Measurements from ENCODE around the gene CDC73.
"Not testable (repeated sequence)": the region's sequence is repeated elsewhere in the genome, so short reads cannot be mapped to it uniquely, and the experiment has no call there.

CDC73 gene

GRCh38 chr1:193234530-193234929 lies 112.7 kb downstream of the CDC73 start:
- no peak for DNase-seq (ENCODE audit: low read depth)

DNA sequence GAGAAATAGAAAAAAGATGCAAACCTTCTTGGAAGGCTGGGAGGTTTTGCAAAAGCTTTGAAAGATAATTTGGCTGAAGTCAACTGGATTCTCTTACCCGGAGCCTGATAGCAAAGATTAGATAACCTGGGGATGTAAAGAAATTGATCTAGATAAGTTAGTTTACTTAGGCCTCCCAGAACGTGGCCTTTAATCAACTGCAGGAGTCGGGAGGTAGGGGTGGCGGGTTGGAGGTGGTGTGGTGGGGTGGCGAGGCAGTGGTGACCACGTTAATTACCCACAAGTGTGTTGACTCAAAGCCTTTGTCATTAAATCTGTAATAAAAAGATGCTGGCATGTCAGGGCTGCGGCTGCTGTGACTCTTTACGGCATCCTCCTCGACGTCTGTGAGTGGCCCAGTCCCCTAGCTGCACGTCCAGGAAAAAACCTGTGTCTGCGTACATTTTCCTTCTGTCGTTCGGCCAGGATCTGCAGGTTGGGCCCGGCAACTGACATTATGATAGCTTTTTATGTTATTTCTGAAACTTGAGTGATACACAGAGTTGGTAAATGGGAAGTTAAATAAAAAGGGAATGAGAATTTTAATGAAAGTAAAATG lies 115.6 kb downstream of the CDC73 start:
- no peak for DNase-seq (ENCODE audit: low read depth)

GRCh38 chr1:193240609-193241008 lies 118.8 kb downstream of the CDC73 start:
- DNase-seq (ENCODE audit: low read depth): no peak

GRCh38 chr1:193241132-193241827 lies 119.4 kb downstream of the CDC73 start:
- no peak for DNase-seq (ENCODE audit: low read depth)

DNA sequence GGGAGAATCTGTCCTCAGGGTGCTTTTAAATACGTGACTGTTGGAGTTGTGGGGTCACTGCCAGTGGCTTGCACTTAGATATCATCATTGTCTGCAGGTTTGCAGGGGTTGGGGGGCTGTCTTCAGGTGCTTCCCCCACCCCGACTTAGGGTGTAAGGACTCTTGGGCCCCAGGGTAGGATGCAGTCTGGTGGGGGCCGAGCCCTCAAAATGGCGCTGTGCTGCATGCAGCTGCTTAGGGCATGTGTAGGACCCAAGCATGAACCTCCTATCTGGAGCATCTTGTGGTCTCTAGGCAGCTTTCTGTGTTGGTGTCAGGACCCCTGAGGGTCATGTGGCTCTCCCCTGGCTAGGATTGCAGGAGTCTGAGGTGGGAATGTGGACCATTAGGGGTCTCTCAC lies 120.2 kb downstream of the CDC73 start:
- no peak for DNase-seq (ENCODE audit: low read depth)

GRCh38 chr1:193249187-193249586 lies 127.4 kb downstream of the CDC73 start:
- no peak for DNase-seq (ENCODE audit: low read depth)

DNA sequence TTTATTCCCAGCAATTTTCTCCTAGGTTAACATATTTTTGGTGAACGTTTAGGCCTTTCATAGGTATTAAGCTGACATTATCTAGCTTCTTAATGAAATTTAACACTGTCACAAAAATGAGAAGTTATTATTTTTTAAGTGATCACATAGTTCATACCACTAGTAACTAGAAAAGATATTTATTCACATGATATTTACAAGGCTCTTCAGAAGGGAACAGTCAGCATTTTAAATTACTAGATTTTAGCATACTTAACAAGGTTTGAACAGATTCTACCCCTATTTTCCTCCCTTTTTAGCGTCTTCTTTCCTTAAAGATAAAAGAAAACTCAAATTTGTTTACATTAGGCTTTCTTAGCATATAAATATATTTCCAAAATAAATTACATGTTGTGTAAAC lies 130.1 kb downstream of the CDC73 start:
- DNase-seq (ENCODE audit: low read depth): no peak

DNA sequence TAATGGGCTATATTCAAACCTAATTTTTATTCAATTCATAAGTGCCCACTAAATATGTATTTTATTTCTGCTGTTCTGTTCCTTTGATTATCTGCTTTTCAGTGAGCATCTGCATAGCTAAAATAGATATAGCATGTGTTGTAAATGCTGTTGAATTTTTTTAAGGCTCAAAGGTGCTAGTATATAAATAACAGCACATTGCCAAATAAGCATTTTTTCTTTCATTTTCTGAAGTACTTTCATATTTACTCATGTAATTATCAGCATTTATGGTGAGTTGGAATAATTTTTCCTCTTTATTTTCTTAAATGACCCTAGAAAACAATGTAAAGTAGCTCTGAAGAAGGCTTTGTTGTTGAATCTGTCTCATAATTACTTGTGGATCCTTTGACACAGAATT lies 134.2 kb downstream of the CDC73 start:
- DNase-seq (ENCODE audit: low read depth): no peak

DNA sequence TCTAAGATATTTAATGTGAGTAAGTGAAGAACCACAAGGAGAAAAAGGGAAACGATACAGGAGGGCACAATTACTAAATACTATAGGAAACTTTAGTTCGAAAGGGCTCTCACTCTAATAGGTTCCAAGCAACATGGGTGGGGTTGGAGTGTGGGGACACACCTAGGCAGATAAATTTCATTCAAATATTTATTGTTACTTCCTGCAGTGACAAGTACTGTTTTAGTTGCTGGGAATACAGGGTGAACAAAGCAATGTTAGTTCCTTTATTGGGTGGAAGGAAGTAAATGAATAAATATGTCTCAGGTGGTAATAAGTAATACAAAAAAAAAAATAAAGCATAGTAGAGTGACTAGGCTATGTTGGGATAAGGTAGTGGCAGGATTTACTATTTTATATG lies 137.8 kb downstream of the CDC73 start:
- no peak for DNase-seq (ENCODE audit: low read depth)

GRCh38 chr1:193260056-193260745 lies 138.4 kb downstream of the CDC73 start:
- DNase-seq (ENCODE audit: low read depth): no peak

DNA sequence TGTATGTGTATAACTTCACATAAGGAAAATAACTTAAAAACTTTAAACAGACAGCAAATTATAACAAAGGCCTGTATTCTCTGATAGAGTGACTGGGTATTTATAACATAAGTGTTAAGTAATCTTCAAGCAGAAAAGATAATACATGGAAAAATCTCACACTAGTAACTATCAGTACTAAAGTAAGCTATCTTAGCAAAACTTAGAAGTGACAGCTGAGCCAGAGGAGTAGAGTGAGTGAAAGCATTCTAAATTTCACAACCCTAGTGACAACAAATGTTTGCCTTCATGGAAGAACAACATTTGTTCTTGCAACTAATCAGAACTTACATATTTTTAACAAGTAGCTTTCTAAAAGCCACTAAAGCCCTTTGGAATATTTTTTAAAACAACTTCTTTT lies 139.1 kb downstream of the CDC73 start:
- DNase-seq (ENCODE audit: low read depth): no peak

DNA sequence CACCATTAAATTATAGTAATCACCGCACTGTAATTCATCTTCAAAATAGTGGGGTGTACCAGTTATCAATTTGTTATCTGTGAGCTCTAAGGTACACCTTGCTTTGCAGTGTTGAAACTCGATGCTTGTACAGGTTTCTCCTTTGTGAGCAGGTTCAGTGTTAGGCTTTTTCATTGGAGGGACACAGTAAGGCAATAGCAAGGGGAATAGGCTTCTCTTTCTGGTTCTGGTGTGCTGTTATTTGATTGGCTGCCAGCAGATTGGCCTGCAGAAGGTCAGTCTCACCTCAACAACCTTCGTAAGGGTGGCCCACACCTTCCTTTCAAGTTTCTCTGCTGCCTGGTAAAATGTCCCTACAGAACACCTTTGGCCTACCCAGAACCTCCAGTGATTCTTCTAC lies 140.8 kb downstream of the CDC73 start:
- DNase-seq (ENCODE audit: low read depth): no peak

DNA sequence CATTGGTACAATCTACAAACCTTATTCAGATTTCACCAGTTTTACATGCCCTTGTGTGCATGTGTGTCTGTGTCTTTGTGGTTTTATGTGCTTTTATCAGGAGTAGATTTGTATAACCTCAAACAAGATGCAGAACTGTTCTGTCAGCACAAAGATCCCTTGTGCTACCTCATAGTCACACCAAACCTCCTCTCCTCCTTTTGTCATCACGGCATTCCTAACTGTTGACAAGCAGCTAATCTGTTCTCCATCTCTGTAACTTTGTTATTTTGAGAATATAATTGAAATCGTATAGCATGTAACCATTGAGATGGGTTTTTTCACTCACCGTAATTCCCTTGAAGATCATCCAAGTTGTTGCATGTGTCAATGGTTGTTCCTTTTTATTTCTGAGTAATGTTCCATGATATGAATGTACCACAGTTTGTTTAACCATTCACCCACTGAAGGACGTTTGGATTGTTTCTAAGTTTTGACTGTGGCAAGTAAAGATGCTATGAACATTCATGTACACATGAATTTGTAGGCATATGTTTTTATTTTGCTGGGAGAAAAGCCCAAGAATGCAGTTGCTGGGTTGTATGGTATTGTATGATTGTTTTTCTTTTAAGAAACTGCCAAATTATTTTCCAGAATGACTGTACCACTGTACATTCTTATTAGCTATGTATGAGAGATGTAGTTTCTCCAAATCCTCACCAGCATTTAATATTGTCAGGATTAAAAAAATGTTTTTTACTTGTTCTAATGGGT lies 142.7 kb downstream of the CDC73 start:
- DNase-seq (ENCODE audit: low read depth): no peak

GRCh38 chr1:193265716-193266115 lies 143.9 kb downstream of the CDC73 start:
- DNase-seq (ENCODE audit: low read depth): no peak

DNA sequence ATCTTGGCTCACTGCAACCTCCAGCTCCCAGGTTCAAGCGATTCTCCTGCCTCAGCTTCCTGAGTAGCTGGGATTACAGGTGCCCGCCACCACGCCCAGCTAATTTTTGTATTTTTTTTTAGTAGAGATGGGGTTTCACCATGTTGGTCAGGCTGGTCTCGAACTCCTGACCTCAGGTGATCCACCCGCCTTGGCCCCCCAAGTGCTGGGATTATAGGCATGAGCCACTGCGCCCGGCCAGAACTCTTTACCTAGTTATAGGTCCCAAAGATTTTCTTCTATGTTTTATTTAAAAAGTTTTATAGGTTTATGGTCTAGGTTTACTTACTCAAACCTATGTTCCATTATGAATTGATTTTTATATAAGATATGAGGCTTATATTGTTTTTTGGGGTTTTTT lies 145.0 kb downstream of the CDC73 start:
- DNase-seq (ENCODE audit: low read depth): not testable (repeated sequence)

- DNase-seq (ENCODE audit: low read depth): no peak
Measured at GRCh38 chr1:193270996-193271395, 149.2 kb downstream of the CDC73 start.

DNA sequence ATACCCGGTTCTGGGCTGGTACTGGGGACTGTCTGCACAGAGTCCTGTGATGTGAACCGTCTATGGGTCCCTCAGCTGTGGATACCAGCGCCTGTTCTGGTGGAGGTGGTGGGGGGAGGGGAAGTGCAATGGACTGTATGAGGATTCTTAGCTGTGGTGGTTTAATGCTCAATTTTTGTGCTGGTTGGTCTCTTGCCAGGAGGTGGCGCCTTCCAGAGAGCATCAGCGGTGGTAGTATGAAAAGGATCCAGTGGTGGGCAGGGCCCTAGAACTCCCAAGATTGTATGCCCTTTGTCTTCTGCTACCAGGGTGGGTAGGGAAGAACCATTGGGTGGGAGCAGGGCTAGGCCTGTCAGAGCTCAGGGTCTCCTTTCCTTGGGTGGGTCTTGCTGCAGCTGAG lies 153.9 kb downstream of the CDC73 start:
- no peak for DNase-seq (ENCODE audit: low read depth)

DNA sequence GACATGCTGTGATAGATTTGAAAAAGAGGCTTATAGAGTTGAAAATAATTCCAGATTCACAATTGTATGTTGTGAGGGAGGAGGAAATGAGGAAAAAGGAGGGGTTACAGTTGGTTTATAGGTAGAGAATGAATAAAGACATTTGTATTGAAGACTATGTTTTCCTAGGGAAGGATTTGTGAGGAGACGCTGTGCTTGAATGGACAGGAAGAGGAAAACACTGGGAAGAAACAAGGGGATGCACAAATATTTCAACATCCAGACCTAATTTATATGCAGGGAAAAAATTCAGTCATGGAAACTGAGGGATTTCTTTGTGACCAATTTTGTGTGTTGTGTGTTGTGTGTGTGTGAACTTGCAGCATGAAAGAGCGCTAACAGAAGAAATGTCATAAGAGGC lies 157.1 kb downstream of the CDC73 start:
- DNase-seq (ENCODE audit: low read depth): no peak

DNA sequence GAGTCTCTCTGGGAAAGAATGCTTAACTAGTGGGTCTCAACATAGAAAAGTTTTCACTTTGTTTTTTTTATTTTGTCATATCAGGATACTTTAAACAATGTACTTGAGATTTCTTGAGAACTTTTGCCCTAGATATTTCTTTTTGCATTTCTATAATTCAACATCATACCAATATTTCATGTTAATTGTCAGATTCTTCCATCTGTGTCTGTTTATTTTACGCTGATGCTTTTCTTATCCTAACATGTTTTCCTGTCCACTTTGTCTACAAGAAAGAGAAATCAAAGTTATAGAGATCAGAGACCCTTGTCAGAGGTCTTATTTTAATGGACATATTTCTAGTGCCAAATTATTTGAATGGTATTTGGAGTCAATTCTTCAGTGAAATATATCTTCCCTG lies 160.1 kb downstream of the CDC73 start:
- no peak for DNase-seq (ENCODE audit: low read depth)

DNA sequence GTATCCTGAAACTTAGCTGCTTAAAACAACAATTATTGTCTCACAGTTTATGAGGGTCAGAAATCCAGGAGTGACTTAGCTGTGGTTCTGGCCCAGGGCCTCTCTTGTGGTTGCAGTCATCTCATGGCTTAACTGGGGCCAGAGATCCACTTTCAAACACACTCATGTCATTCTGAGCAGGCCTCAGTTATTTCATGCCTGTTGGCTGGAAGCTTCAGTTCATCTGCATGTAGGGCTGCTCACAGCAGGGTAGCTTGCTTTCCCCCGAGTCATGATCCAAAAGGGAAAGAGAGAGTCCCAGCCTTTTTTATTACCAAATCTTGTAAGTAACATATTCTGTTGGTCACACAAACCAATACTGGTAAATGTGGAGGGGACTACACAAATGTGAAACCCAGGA lies 161.2 kb downstream of the CDC73 start:
- no peak for DNase-seq (ENCODE audit: low read depth)

GRCh38 chr1:193284219-193284618 lies 162.4 kb downstream of the CDC73 start:
- no peak for DNase-seq (ENCODE audit: low read depth)

DNA sequence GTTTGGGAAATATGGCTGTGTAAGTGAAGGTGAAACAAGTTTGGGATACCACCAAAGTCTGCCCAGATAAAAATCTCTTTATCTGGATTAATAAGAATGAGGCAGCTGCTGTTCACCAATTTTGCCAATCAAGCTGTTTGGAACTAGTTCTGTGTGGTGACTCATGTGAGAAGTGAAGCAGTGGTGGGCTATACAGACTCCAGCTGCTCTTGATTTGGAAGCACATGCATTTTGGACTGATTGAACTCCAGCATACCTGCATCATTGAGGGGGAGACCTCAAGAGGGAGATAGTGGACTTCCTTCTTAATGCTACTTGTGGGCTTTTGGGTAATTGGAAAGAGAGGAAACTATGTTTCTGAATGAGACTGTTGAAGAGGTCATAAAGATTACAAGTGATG lies 163.8 kb downstream of the CDC73 start:
- no peak for DNase-seq (ENCODE audit: low read depth)

DNA sequence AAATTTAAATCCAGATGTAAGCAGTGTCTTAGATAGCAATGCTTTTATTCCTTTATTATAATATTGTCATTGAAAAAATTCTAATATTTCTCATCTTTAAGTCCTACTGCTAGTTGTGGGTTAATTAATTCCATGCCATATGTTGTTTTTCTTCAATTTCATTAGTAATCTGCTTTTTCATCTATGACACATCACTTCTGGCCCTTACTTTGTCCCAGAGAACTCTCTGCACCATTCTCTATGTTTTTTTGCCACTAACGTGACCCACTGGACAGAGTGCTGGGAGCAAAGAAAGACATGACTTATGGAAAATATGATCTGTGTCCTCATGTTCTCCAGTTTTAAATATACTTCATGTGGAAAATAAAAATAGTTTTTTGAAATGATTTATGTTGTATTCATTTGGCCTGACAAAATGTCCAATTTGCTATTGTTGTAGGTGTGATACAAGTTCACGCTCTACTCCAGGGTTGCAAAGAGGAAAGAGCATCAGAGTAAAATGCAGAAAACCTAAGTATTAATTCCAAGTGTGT lies 166.8 kb downstream of the CDC73 start:
- not testable (repeated sequence) for DNase-seq (ENCODE audit: low read depth)

All from activated gamma-delta T cell treated with anti-CD3 and anti-CD28 coated beads, Interleukin-2, amount 50 U/mL, for 16 hours (primary cell).